HPDE6-E6E7 (cell line): Measurements from ENCODE around the gene SLC8A1.

Source experiments
- DNase-seq: peaks from one replicate; pipeline ENCODE4 v3.0.0; 2011; ENCODE audit warnings: missing footprints; ENCODE audit errors: extremely low spot score

Gene SLC8A1

DNA sequence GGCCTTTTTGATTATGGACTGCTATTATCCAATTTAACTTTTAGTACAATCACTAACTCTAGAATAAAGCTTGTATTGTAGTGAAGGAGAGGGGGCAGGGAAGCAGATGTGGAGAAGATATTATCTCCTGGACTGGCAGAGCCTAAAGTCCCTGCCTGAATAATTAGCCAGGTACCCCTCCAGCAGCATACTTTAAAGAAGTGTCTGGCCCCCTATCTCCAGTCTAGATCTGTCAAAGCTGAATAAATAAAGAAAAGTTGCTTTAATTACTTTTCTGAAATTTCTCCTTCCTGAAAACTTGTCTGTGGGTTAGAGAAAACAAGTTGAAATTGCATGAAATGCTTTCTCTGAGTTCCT, 258.2 kb downstream of the SLC8A1 start:
- no peak for DNase-seq

GRCh38 chr2:40192864-40193669, 258.8 kb downstream of the SLC8A1 start:
- peak; percentile 6 for DNase-seq

DNA sequence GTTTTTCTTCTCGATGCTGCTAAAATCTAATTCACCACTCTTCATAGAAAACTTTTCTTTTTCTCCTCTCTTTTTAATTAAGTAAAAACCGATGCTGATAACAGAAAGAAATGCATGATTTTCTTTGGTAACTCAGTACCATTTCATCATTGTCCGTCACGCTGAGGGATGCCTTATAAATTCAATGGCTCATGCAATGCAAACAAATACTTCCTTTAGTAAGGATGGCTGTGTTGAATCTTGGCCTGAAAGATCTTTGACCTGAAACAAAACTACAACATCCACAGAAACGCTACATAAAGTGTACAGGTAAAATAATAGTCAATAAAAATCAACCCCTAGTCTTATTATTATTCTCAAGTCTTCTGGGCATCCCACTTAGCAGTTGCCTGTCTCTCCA, 261.4 kb downstream of the SLC8A1 start:
- DNase-seq, result no peak

DNA sequence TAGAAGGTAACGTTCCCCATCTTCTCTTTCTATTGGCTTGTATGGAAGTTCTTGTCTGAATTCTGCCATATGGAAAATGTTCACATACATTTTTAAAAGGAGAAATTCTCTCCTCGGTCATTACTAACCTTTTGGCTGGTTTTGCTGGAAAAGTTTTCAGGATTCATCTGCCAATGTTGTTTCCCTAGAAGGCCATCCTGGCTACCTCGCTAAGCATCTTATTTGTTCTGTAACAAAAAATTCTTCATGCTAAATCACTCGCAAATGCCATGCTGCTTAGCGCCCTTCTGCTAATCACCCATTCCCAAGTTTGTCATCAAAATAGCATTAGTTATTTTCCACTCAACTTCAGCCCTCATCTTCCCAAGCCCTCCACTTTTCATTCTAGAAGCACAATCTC, 262.0 kb downstream of the SLC8A1 start:
- no peak for DNase-seq

DNA sequence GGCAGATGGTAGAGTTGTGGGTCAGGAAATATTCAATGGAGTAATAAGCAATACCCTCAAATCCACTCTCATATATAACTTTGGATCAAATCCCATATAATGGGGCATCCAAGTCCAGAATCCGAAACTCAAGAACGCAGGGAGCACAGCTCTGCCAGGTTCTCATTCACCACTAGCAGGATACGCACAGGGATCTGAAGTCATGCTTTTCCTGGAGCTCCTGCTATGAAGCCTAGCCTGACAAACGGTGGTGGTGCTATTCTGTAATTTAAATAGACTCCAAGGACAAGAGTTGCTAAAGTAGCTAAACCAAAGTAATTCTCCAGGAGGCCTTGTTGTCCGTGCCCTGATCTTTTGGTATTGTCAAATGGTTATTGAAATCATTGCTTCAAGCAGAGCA, 264.8 kb downstream of the SLC8A1 start:
- no peak for DNase-seq

DNA sequence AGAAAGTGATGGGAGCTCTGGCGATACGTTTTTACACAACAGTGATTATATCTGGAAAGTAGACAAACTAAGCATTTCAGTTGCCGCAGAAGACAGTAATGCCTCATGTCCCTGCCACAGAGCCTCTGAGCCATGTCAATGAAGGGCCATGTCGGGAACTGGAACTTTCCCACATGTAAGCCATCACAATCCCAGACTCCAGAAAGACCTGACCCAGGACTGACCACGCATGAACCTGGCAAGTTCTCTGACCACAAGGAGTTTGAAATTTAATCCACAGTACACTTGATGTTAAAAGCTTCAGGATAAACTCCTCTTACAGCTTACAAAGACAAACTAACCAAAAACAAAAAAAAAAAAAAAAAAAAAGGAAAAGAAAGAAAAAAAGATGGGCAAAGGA, 267.3 kb downstream of the SLC8A1 start:
- no peak for DNase-seq

GRCh38 chr2:40181855-40182254, 270.0 kb downstream of the SLC8A1 start:
- no peak for DNase-seq

- DNase-seq, result no peak
Measured at GRCh38 chr2:40179801-40180200, 272.1 kb downstream of the SLC8A1 start.

DNA sequence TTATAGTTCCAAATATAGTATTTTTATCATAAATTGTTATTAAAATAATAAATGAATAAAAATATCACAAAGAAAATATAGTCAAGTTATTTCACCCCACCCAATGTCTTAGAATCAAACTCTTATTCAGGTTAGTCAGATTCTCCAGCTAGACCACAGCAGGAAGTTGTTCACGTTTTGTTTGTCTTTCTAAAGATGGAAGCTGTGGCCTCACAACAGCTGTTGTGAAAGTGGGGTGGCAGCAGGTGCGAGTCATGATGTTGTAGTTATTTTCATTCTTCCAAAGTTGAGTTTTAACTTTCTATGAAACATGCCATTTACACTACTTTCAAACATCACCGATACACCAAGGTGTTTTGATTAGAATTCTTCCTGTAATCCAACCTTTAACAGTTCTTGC, 272.9 kb downstream of the SLC8A1 start:
- DNase-seq, result no peak

GRCh38 chr2:40178171-40178778, 273.6 kb downstream of the SLC8A1 start:
- DNase-seq, result no peak

DNA sequence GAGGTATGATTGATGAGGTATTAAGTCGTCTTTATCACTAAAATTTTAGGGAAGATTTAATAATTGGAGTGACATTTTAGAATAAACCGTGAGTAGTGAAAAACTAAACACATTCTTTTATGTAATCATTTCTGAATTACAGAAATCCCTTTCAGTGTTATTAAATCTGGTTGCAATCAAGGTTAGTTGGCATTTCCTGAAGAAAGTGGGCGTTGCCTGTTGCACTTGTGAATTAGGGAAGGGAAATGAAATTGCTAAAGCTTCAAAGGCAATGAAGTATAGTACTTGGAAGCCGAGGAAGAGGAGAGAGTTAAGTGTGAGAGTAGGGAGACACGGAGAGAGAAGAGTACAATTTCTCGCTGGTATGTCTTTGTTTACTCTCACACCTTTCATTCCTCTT, 274.5 kb downstream of the SLC8A1 start:
- DNase-seq, result no peak

- no peak for DNase-seq
Measured at GRCh38 chr2:40173276-40173675, 278.6 kb downstream of the SLC8A1 start.

- DNase-seq, result no peak
Measured at GRCh38 chr2:40169856-40170255, 282.0 kb downstream of the SLC8A1 start.

DNA sequence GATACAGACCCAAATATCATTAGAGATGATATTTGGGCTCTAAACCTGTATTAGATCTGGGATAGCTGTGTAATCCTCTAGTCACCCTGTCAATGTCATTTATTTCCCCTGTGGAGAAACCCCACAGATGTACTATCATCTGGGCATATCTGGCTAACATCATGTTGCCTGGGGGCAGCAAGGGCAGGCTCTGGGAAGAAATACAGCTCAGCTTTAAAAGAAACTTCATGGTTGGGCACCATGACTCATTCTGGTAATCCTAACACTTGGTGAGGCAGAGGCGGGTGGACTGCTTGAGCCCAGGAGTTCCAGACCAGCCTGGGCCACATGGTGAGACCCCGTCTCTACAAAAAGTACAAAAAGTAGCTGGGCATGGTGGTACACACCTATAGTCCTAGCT, 282.5 kb downstream of the SLC8A1 start:
- no peak for DNase-seq

- no peak for DNase-seq
Measured at GRCh38 chr2:40168546-40168945, 283.3 kb downstream of the SLC8A1 start.

DNA sequence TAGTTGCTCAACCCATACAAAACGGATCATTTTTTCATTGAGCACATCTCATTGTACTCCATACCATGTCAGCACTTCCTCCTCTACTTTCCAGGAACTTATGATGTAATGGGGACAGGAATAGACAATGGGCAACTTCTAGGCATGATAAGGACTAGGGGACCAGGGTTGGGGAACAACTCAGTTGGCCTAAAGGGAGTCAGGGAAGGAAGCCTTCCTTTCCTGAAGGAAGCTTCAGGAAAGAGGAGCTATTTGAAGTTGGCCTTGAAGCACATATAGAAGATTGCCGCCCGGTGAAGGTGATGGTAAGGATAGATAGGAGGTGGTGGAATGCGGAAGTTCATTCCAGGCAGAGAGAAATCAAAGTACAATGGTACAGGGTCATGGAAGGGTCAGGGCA, 283.9 kb downstream of the SLC8A1 start:
- DNase-seq, result no peak

- no peak for DNase-seq
Measured at GRCh38 chr2:40166006-40166405, 285.9 kb downstream of the SLC8A1 start.

- DNase-seq, result no peak
Measured at GRCh38 chr2:40165509-40165844, 286.4 kb downstream of the SLC8A1 start.

DNA sequence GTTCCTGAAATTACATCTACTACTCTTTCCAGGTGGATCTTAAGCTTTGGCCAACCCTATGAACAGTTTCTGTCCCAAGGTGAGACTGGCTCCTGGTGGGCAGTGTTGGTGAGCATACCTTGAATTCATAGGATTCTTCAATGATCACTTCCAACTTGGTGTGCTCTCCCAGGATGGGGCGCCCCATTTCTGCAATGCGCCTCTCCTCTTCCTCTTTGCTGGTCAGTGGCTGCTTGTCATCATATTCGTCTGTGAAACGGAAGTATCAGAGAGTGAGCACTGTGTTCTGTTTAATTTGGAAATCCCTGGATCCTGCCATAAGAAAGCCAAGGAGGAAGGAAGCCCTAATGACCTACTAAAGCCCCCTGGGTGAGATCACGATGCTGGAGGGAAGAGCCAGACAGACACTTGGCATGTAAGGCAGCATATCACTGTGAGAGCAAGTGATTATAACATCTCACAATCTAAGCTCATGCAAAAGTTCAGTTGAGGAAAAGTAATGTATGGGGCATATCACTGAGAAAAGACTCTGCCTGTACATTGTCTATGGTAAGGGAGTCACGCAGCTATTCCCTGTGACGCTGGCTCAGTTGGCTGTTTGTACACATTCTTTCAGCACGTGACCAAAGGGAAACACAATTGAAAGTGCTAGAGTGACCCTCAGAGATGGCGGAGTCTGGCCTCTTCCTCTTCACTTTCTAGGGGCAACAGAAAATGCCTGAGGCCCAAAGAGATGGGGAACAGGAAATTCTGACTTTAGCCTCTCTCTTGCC, 287.0 kb downstream of the SLC8A1 start:
- no peak for DNase-seq

DNA sequence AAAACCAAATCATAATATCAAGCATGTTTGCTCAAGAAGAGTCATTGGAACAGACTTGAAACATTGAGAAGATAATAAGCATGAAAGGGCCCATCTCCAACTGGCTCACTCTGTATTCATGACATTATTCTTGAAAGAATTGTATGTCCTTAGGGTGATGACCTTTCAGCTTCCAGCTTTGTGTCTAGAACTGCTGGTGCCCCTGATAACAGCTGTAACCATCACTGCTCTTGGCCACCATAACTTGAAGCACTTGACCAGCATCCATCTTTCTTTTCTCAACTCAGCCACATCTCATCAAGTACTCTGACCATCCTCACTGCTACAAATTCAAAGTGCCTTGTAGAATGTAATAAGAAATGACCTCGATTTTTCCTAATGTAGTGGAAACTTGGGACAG, 289.9 kb downstream of the SLC8A1 start:
- no peak for DNase-seq

DNA sequence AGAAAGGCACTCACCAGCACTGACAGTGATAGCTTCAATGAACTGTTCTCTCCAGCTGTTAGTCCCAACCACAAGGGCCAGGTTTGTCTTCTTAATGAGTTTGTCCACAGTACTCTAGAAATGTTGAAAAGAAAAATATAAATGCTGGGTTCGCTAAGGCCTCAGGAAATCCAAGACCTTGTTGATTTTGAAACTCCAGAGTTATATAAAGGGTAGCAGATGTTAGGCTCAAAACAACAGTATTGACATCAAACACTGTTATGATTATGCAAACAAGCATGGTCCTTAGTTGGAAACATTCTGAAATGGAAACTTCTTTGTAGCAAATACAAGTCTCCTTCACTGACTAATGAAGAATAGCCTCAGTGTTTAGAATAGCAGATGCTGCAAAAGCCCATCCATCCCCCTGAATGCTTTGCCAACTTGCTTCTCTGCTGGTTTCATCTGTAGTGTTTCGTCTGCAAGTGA, 291.1 kb downstream of the SLC8A1 start:
- no peak for DNase-seq

DNA sequence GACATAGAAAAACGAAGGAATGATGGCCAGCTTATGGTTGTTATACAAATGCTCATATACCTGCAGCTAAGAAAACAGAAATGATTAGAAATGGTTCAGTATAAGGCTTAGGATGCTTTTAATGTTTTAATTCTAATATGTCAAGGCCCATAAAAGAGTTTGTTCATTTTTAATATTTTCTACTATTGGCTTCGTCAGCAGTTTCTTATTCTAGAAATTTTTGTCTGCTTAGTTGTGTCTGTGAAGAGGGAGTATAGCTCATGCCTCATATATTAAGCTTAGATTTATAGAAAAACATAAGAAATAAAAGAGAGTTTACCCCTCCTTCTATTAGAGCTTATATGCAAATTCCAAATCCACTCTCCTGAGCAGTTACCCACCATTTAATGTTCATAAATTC, 292.6 kb downstream of the SLC8A1 start:
- DNase-seq, result no peak

DNA sequence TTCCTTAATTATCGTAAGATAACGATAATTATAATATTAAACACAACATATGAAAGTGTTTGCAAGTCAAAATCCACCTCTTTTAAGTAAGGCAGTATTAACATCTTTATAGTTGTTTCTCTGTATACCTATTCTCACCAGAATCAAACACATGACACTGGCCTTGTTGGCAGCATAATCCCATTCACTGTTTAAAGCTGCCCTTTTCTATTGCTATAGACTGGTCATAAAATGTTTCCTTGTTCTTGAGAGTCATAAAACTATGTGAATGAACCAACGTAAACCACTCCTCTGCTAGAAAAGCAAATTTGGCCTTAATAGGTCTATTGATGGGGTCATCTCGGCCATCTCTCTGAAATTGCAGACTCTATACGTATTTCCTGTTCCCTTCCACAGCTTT, 293.1 kb downstream of the SLC8A1 start:
- DNase-seq, result no peak
